CD4-positive, CD25-positive, alpha-beta regulatory T cell (primary cell): ENCODE data around the gene CLTA. TPM values are rescaled to one million over a fixed set of nuclear protein-coding genes. Genes with fewer than 3 reads are reported as not detected.

Source experiments
- ATAC-seq, 2 donors: fragments of 150-1000 bp; cut with Tn5 transposase; one replicate each; pipeline ENCODE4 v1.10.0; 2021; ENCODE audit warnings: low read depth in 2 of 2, moderate number of reproducible peaks in 2 of 2, moderate library complexity in 1 of 2
- DNase-seq, 3 donors: peaks; one replicate each; pipeline versions ENCODE4 v3.0.0 to v3.0.0-alpha.2; 2012 to 2022; ENCODE audit warnings: mixed read lengths in 1 of 3
- H3K27ac ChIP-seq: one replicate; pipeline ENCODE4 v1.7.0; 2013; ENCODE audit warnings: mild to moderate bottlenecking, low read length; ENCODE audit not compliant: insufficient read depth, poor library complexity, severe bottlenecking
- H3K27me3 ChIP-seq: one replicate; pipeline ENCODE4 v1.7.0; 2013; ENCODE audit warnings: low read length; ENCODE audit not compliant: control insufficient read depth, insufficient read depth
- H3K36me3 ChIP-seq: one replicate; pipeline ENCODE4 v1.7.0; 2013; ENCODE audit warnings: mild to moderate bottlenecking, low read length, moderate library complexity; ENCODE audit not compliant: control insufficient read depth, insufficient read depth
- H3K4me1 ChIP-seq: 2 replicates; pipeline ENCODE4 v1.7.0; 2013; ENCODE audit warnings: mild to moderate bottlenecking, low read length; ENCODE audit not compliant: insufficient read depth, control insufficient read depth, poor library complexity, severe bottlenecking
- H3K4me3 ChIP-seq: one replicate; pipeline ENCODE4 v1.7.0; 2013; ENCODE audit warnings: low read depth, mild to moderate bottlenecking, low read length, moderate library complexity
- H3K9me3 ChIP-seq, 2 experiments: 1 replicate in 1 of 2; 2 replicates in 1 of 2; pipeline ENCODE4 v1.7.0; 2013; ENCODE audit warnings: low read length in 2 of 2, mild to moderate bottlenecking in 1 of 2, moderate library complexity in 1 of 2; ENCODE audit not compliant: control insufficient read depth in 2 of 2
- H3K27ac Mint-ChIP-seq, 3 donors: one replicate each; pipeline ENCODE4 v1.8.0; 2020 to 2022; ENCODE audit warnings: mild to moderate bottlenecking in 3 of 3, mixed read lengths in 3 of 3, moderate library complexity in 2 of 3
- H3K27me3 Mint-ChIP-seq: one replicate; pipeline ENCODE4 v1.8.0; 2022; ENCODE audit warnings: mild to moderate bottlenecking, mixed read lengths
- H3K36me3 Mint-ChIP-seq: one replicate; pipeline ENCODE4 v1.8.0; 2020; ENCODE audit warnings: mixed read lengths
- H3K4me1 Mint-ChIP-seq, 4 donors: one replicate each; pipeline ENCODE4 v1.8.0; 2020 to 2022; ENCODE audit warnings: mixed read lengths in 4 of 4, mild to moderate bottlenecking in 1 of 4
- H3K4me3 Mint-ChIP-seq, 4 donors: one replicate each; pipeline ENCODE4 v1.8.0; 2020 to 2022; ENCODE audit warnings: mild to moderate bottlenecking in 4 of 4, mixed read lengths in 4 of 4, moderate library complexity in 3 of 4
- H3K9me3 Mint-ChIP-seq, 7 donors: one replicate each; pipeline ENCODE4 v1.8.0; 2020 to 2022; ENCODE audit warnings: mixed read lengths in 7 of 7, mild to moderate bottlenecking in 3 of 7, moderate library complexity in 2 of 7
- polyA plus RNA-seq, 4 donors: library from polyadenylated mRNA; unstranded; fragments of 300-500 nt; fragmentation: Illumina TruSeq; gene quantifications; one replicate each; pipeline ENCODE4 v1.2.3, GENCODE V29; 2021
- total RNA-seq: library from RNA; stranded (reverse); gene quantifications from one replicate; pipeline ENCODE4 v1.2.3, GENCODE V29; 2022

Gene CLTA
- total and polyA plus RNA-seq, 5 donors from 2014 or later: 46.7 to 175 (median 163) TPM

DNA sequence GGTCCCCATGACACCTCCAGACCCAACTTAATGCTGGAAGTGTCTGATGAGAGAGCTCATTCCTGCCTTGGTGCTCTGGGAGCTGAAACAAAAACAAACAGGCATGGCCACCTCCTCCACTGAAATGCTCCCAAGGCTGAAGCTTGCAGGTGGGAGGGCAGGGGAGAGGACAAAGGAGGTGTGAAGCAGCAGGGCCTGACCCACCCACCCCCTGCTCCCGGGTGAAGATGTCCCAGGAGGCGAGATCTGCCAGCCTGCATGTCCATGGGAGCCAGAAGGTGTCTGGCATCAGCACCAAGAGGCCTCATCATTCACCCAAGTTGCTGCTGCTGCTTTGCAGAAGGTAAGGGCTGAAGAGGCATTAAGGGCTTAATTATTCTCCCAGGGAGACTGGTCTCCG lies 25.7 kb upstream of the CLTA start:
- Mint-ChIP-seq H3K4me1 (peaks cover 0 to 19% (median 9%) of the 10 kb centered on the region in 4 donors), H3K4me3 (peak overlapping the region in 2 of 4 donors; percentile 47 to 56), H3K36me3 (peaks cover 23% of the 10 kb centered on the region), H3K27ac (no peak overlapping the region), H3K27me3 (no peaks in the 10 kb centered on the region), H3K9me3 (no peaks in the 10 kb centered on the region)
- no peak for DNase-seq
- Histone ChIP-seq H3K4me1 (peaks cover 11% of the 10 kb centered on the region), H3K27ac (no peak overlapping the region), H3K4me3 (no peak overlapping the region), H3K36me3 (peaks cover 7% of the 10 kb centered on the region), H3K9me3 (no peaks in the 10 kb centered on the region), H3K27me3 (no peaks in the 10 kb centered on the region)
- ATAC-seq: no peak

DNA sequence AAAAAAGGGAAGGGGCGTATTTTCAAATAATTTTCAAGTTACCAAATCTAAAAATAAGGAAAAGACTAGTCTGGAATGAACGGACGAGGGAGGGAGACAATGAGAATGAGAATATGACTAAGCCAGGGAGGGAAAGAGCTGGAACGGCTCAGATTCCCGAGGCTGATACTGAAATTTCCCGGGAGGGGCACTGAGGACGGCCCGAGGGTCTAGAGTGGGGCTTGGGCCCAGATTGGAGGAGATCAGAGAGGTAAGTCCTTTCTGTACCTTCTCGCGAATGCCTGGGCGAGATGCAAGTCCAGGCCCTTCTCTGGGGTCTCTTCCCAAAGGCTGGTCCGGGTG lies 24.9 kb upstream of the CLTA start:
- ATAC-seq (no peak), DNase-seq (no peak)
- Histone ChIP-seq H3K36me3 (peaks cover 5% of the 10 kb centered on the region), H3K4me1 (peaks cover 11% of the 10 kb centered on the region), H3K27me3 (no peaks in the 10 kb centered on the region), H3K4me3 (no peak overlapping the region), H3K9me3 (no peaks in the 10 kb centered on the region), H3K27ac (no peak overlapping the region)
- no peaks in the 10 kb centered on the region for H3K27me3 Mint-ChIP-seq
- peaks cover 0 to 19% (median 7%) of the 10 kb centered on the region in 4 donors for H3K4me1 Mint-ChIP-seq
- H3K36me3 Mint-ChIP-seq: peaks cover 17% of the 10 kb centered on the region
- H3K4me3 Mint-ChIP-seq: peak overlapping the region in 3 of 4 donors; percentile 24 to 75 (median 26)
- peak overlapping the region in 1 of 3 donors; percentile 52 for H3K27ac Mint-ChIP-seq
- no peaks in the 10 kb centered on the region for H3K9me3 Mint-ChIP-seq

DNA sequence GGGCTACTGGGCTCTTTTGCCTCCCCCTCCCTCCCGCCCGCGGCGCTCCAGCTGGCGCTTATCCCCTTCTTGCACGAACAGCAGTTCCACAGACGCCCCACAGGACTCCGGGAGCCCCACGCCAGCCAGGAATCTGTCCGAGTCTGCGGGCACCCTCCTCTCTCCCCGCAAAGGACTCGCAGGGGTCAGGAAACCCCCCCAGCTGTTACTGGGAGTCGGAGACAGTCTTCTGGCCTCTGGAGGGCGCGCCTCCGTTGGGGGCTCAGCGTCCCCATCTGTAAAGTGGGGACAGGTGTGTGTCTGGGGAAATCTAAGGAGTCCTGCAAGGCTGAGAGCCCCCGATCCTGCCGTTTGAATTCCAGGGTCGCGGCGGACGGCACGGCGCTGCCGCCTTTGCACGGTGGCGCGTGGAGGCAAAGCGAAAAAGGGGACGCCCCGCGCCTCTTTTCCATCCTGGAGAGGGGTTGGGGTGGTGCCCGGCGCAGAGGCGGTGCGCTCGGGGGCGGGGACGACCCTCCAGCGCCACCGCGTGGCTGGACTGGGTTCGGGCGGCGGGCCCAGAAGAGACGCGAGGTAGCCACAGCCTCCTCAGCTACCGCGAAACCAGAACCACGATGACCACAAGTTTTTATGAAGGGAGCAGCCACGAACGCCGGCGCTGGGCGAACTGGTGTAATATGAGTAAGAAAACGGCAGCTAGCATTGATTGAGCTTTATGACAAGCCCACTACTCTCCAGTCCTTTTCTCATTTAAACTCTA lies 24.4 kb upstream of the CLTA start:
- Mint-ChIP-seq H3K4me3 (peak overlapping the region; percentile 75 to 79 (median 77)), H3K4me1 (peaks cover 0 to 18% (median 6%) of the 10 kb centered on the region in 4 donors), H3K9me3 (no peaks in the 10 kb centered on the region), H3K27me3 (no peaks in the 10 kb centered on the region), H3K36me3 (peaks cover 11% of the 10 kb centered on the region), H3K27ac (peak overlapping the region in 1 of 3 donors; percentile 71)
- H3K36me3 ChIP-seq: peaks cover 5% of the 10 kb centered on the region
- H3K9me3 ChIP-seq: no peaks in the 10 kb centered on the region
- H3K27ac ChIP-seq: no peak overlapping the region
- no peaks in the 10 kb centered on the region for H3K27me3 ChIP-seq
- peak; percentile 71 to 79 (median 78) for DNase-seq
- peak; percentile 92 to 95 for ATAC-seq
- H3K4me1 ChIP-seq: peaks cover 11% of the 10 kb centered on the region
- peak overlapping the region; percentile 48 for H3K4me3 ChIP-seq

DNA sequence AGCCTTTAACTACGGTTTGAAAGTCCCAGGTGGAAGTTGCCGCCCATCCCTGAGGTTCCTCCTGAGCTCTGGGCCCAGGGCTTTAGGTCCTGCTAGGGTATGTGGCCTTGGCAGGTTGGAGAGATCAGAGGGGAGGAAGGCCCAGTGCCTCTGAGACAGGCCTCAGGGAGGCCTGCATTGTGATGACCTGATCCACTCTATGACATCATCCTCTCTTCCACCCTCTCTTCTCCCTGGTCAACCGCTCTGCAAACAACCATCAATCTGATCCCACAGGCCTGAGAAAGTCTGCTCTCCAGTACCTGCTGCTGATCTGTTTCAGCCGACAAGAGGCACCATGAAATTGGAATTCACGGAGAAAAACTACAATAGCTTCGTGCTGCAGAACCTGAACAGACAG lies 21.6 kb upstream of the CLTA start, which contains the start of gene CCIN:
TSS of gene CCIN (plus strand) at position 223 of the 400 bp plus-strand sequence. CDS start at position 338, 115 bp downstream.
- H3K27me3 Mint-ChIP-seq: peaks cover 10% of the 10 kb centered on the region
- no peaks in the 10 kb centered on the region for H3K9me3 ChIP-seq
- no peaks in the 10 kb centered on the region for H3K9me3 Mint-ChIP-seq
- H3K4me3 ChIP-seq: no peak within 1 kb of the TSS
- peaks cover 0 to 11% (median 3%) of the 10 kb centered on the region in 4 donors for H3K4me1 Mint-ChIP-seq
- H3K4me1 ChIP-seq: peaks cover 11% of the 10 kb centered on the region
- H3K27ac ChIP-seq: no peak within 1 kb of the TSS
- peak within 1 kb of the TSS in 1 of 3 donors; percentile 20 for H3K27ac Mint-ChIP-seq
- H3K36me3 ChIP-seq: no peaks in the 10 kb centered on the region
- ATAC-seq (no peak), DNase-seq (no peak)
- no peaks in the 10 kb centered on the region for H3K27me3 ChIP-seq
- peak within 1 kb of the TSS in 2 of 4 donors; percentile 5 to 35 for H3K4me3 Mint-ChIP-seq
- H3K36me3 Mint-ChIP-seq: no peaks in the 10 kb centered on the region

DNA sequence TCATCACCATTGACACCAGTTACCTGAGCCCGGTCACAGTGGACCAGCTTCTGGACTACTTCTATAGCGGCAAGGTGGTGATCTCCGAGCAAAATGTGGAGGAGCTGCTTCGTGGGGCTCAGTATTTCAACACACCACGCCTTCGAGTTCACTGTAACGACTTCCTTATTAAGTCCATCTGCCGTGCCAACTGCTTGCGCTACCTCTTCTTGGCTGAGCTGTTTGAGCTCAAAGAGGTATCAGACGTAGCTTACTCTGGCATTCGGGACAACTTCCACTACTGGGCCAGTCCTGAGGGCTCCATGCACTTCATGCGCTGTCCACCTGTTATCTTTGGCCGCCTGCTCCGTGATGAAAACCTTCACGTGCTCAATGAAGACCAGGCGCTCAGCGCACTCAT lies 21.0 kb upstream of the CLTA start:
- Mint-ChIP-seq H3K27me3 (peaks cover 10% of the 10 kb centered on the region), H3K36me3 (no peaks in the 10 kb centered on the region), H3K4me3 (no peak overlapping the region), H3K4me1 (peaks cover 0 to 11% (median 3%) of the 10 kb centered on the region in 4 donors), H3K27ac (no peak overlapping the region), H3K9me3 (no peaks in the 10 kb centered on the region)
- DNase-seq (no peak), ATAC-seq (no peak)
- Histone ChIP-seq H3K27ac (no peak overlapping the region), H3K9me3 (no peaks in the 10 kb centered on the region), H3K4me3 (no peak overlapping the region), H3K27me3 (no peaks in the 10 kb centered on the region), H3K4me1 (peaks cover 11% of the 10 kb centered on the region), H3K36me3 (no peaks in the 10 kb centered on the region)

DNA sequence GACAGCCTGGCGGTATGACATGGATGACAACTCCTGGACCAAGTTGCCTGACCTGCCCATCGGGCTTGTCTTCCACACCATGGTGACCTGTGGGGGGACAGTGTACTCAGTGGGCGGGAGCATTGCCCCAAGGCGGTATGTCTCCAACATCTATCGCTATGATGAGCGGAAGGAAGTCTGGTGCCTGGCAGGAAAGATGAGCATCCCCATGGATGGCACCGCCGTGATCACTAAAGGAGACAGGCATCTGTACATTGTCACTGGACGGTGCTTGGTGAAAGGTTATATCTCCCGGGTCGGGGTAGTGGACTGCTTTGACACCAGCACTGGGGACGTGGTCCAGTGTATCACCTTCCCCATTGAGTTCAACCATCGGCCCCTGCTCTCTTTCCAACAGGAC lies 20.2 kb upstream of the CLTA start:
- Mint-ChIP-seq H3K27me3 (peaks cover 10% of the 10 kb centered on the region), H3K4me1 (peaks cover 0 to 8% (median 3%) of the 10 kb centered on the region in 4 donors), H3K9me3 (no peaks in the 10 kb centered on the region), H3K27ac (no peak overlapping the region), H3K36me3 (no peaks in the 10 kb centered on the region), H3K4me3 (no peak overlapping the region)
- H3K4me1 ChIP-seq: peaks cover 11% of the 10 kb centered on the region
- DNase-seq (no peak), ATAC-seq (no peak)
- H3K27ac ChIP-seq: no peak overlapping the region
- H3K9me3 ChIP-seq: no peaks in the 10 kb centered on the region
- H3K4me3 ChIP-seq: no peak overlapping the region
- no peaks in the 10 kb centered on the region for H3K27me3 ChIP-seq
- no peaks in the 10 kb centered on the region for H3K36me3 ChIP-seq

DNA sequence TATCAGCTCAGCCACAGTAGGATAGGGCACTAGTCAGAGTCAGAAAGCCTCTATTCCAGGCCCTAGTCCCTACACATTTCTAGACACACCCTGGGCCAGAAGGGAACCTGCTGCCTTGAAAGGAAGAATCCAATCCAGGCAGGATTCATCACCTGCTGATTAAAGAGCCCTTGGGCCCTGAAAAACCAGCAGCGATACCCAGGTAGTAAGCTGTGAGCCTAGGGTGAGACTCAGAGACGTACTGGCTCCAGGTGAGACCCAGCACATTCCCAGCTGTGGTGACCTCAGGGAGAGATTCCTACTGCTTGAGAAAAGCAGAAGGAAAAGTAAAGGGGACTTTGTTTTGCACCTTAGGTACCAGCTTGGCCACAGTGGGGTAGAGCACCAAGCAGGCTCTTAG lies 16.9 kb upstream of the CLTA start:
- DNase-seq (no peak), ATAC-seq (no peak)
- no peak overlapping the region for H3K27ac Mint-ChIP-seq

DNA sequence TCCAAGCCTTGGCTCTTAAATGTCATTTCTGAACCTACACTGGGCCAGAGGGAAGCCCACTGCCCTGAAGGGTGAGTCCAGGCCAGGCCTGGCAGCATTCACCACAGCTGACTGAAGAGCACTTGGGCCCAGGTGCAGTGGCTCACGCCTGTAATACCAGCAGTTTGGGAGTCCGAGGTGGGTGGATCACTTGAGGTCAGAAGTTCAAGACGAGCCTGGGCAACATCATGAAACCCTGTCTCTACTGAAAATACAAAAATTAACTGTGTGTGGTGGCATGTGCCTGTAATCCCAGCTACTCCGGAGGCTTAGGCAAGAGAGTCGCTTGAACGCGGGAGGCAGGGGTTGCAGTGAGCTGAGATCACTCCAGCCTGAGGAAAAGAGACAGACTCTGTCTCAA lies 16.4 kb upstream of the CLTA start:
- Histone ChIP-seq H3K9me3 (no peaks in the 10 kb centered on the region), H3K27me3 (no peaks in the 10 kb centered on the region), H3K27ac (no peak overlapping the region), H3K4me3 (no peak overlapping the region), H3K36me3 (no peaks in the 10 kb centered on the region), H3K4me1 (no peaks in the 10 kb centered on the region)
- no peak for ATAC-seq
- no peaks in the 10 kb centered on the region for H3K36me3 Mint-ChIP-seq
- no peak for DNase-seq
- H3K9me3 Mint-ChIP-seq: peaks cover 0 to 2% (median 0%) of the 10 kb centered on the region in 7 donors
- no peak overlapping the region for H3K4me3 Mint-ChIP-seq
- peaks cover 28% of the 10 kb centered on the region for H3K27me3 Mint-ChIP-seq
- peaks cover 0 to 2% (median under 1%) of the 10 kb centered on the region in 4 donors for H3K4me1 Mint-ChIP-seq
- no peak overlapping the region for H3K27ac Mint-ChIP-seq

More for the DNA sequence above, 16.9 kb upstream of the CLTA start:
- H3K4me3 ChIP-seq: no peak overlapping the region
- H3K36me3 ChIP-seq: no peaks in the 10 kb centered on the region
- H3K4me1 ChIP-seq: no peaks in the 10 kb centered on the region
- H3K36me3 Mint-ChIP-seq: no peaks in the 10 kb centered on the region
- H3K27ac ChIP-seq: no peak overlapping the region
- peaks cover 24% of the 10 kb centered on the region for H3K27me3 Mint-ChIP-seq
- no peak overlapping the region for H3K4me3 Mint-ChIP-seq
- peaks cover 0 to 2% (median 0%) of the 10 kb centered on the region in 7 donors for H3K9me3 Mint-ChIP-seq
- no peaks in the 10 kb centered on the region for H3K9me3 ChIP-seq
- H3K27me3 ChIP-seq: no peaks in the 10 kb centered on the region
- H3K4me1 Mint-ChIP-seq: peaks cover 0 to 2% (median 0%) of the 10 kb centered on the region in 4 donors
